22Rv1 (cell line): Measurements from ENCODE around the gene PCGF5.

Experiments used
- CTCF ChIP-seq: fragments of 450-650 bp; IDR thresholded peaks from 2 replicates; pipeline ENCODE4 v1.5.1; 2017; ENCODE audit warnings: mild to moderate bottlenecking
- ZFX ChIP-seq: fragments of 450-650 bp; IDR thresholded peaks from 2 replicates; pipeline ENCODE4 v1.6.1; 2017; ENCODE audit warnings: antibody characterized with exemption, borderline replicate concordance

GRCh38 chr10:91208642-91209041, 11.8 kb upstream of the PCGF5 start:
- TF ChIP-seq CTCF (no peak), ZFX (no peak)
